Progenitor cell of endocrine pancreas (in vitro differentiated cells): ENCODE measurements around the gene CRYM. TPM values are rescaled to one million over a fixed set of nuclear protein-coding genes. Genes with fewer than 3 reads are reported as not detected.
"Not testable (repeated sequence)": the region's sequence is repeated elsewhere in the genome, so short reads cannot be mapped to it uniquely, and the experiment has no call there.

Source experiments
- DNase-seq: peaks from one replicate; pipeline ENCODE4 v3.0.0; 2021; ENCODE audit warnings: low spot score; ENCODE audit not compliant: unreplicated experiment
- H3K27ac Mint-ChIP-seq: 2 replicates; pipeline ENCODE4 v1.8.0; 2021; ENCODE audit warnings: mild to moderate bottlenecking, moderate library complexity, mixed read lengths
- H3K27me3 Mint-ChIP-seq: 2 replicates; pipeline ENCODE4 v1.8.0; 2021; ENCODE audit warnings: mixed read lengths
- H3K36me3 Mint-ChIP-seq: 2 replicates; pipeline ENCODE4 v1.8.0; 2022; ENCODE audit warnings: mixed read lengths; ENCODE audit not compliant: insufficient read depth
- H3K4me1 Mint-ChIP-seq: 2 replicates; pipeline ENCODE4 v1.8.0; 2021; ENCODE audit warnings: low read depth, mixed read lengths
- H3K4me3 Mint-ChIP-seq: 2 replicates; pipeline ENCODE4 v1.8.0; 2021; ENCODE audit warnings: low read depth, mild to moderate bottlenecking, moderate library complexity, mixed read lengths
- H3K9me3 Mint-ChIP-seq: 2 replicates; pipeline ENCODE4 v1.8.0; 2021; ENCODE audit warnings: low read depth, mixed read lengths
- CTCF ChIP-seq: fragments of 200-600 bp; sonication (generic); IDR thresholded peaks from one replicate; pipeline ENCODE4 v1.5.0; 2021; ENCODE audit warnings: antibody characterized with exemption, mild to moderate bottlenecking; ENCODE audit not compliant: unreplicated experiment
- total RNA-seq: library from RNA; stranded (reverse); gene quantifications from 2 replicates; pipeline ENCODE4 v1.2.1, GENCODE V29; 2021

The CRYM gene
- total RNA-seq, 1 donor from 2014 or later, result 9.3 TPM

GRCh38 chr16:21260870-21261791, 17.0 kb downstream of the CRYM start:
- H3K36me3 Mint-ChIP-seq, result no peaks in the 10 kb centered on the region
- no peak for TF ChIP-seq CTCF
- no peaks in the 10 kb centered on the region for H3K27me3 Mint-ChIP-seq
- H3K9me3 Mint-ChIP-seq, result no peaks in the 10 kb centered on the region
- H3K4me1 Mint-ChIP-seq, result peaks cover 26% of the 10 kb centered on the region
- no peak overlapping the region for H3K4me3 Mint-ChIP-seq
- no peak for DNase-seq
- H3K27ac Mint-ChIP-seq, result peak overlapping the region; percentile 85

GRCh38 chr16:21257284-21257683, 20.8 kb downstream of the CRYM start:
- Mint-ChIP-seq H3K27ac (no peak overlapping the region), H3K27me3 (no peaks in the 10 kb centered on the region), H3K36me3 (no peaks in the 10 kb centered on the region), H3K4me3 (no peak overlapping the region), H3K4me1 (peaks cover 7% of the 10 kb centered on the region), H3K9me3 (no peaks in the 10 kb centered on the region)
- TF ChIP-seq CTCF, result no peak
- DNase-seq, result no peak

- H3K27ac Mint-ChIP-seq, result no peak overlapping the region
- no peak for TF ChIP-seq CTCF
- no peak for DNase-seq
- H3K36me3 Mint-ChIP-seq, result no peaks in the 10 kb centered on the region
- H3K27me3 Mint-ChIP-seq, result no peaks in the 10 kb centered on the region
- no peaks in the 10 kb centered on the region for H3K9me3 Mint-ChIP-seq
- no peak overlapping the region for H3K4me3 Mint-ChIP-seq
- peaks cover 5% of the 10 kb centered on the region for H3K4me1 Mint-ChIP-seq
These were observed 21.5 kb downstream of the CRYM start for GRCh38 chr16:21256636-21257035.

GRCh38 chr16:21253470-21253869, 24.6 kb downstream of the CRYM start:
- Mint-ChIP-seq H3K36me3 (no peaks in the 10 kb centered on the region), H3K4me1 (no peaks in the 10 kb centered on the region), H3K4me3 (no peak overlapping the region), H3K27me3 (no peaks in the 10 kb centered on the region), H3K9me3 (no peaks in the 10 kb centered on the region), H3K27ac (no peak overlapping the region)
- no peak for TF ChIP-seq CTCF
- no peak for DNase-seq

GRCh38 chr16:21250072-21250923, 27.8 kb downstream of the CRYM start:
- Mint-ChIP-seq H3K27me3 (no peaks in the 10 kb centered on the region), H3K36me3 (no peaks in the 10 kb centered on the region), H3K4me3 (no peak overlapping the region), H3K27ac (no peak overlapping the region), H3K9me3 (no peaks in the 10 kb centered on the region), H3K4me1 (peaks cover 15% of the 10 kb centered on the region)
- no peak for TF ChIP-seq CTCF
- DNase-seq, result no peak

GRCh38 chr16:21248179-21248578, 29.9 kb downstream of the CRYM start:
- H3K4me1 Mint-ChIP-seq, result peaks cover 21% of the 10 kb centered on the region
- H3K9me3 Mint-ChIP-seq, H3K27me3 Mint-ChIP-seq, H3K36me3 Mint-ChIP-seq, DNase-seq, H3K4me3 Mint-ChIP-seq, H3K27ac Mint-ChIP-seq: not testable (repeated sequence)
